Stomach smooth muscle (tissue), 2 donors: ENCODE measurements around the gene ANKRD18A.
"Not testable (repeated sequence)": the region's sequence is repeated elsewhere in the genome, so short reads cannot be mapped to it uniquely, and the experiment has no call there.

Source experiments
- H3K27ac ChIP-seq: one replicate; pipeline ENCODE4 v1.7.0; 2013; ENCODE audit warnings: mild to moderate bottlenecking, low read length, inconsistent platforms
- H3K27me3 ChIP-seq, 2 donors: one replicate each; pipeline ENCODE4 v1.7.0; 2013; ENCODE audit warnings: low read length in 2 of 2; ENCODE audit not compliant: insufficient read depth in 2 of 2, control insufficient read depth in 1 of 2
- H3K36me3 ChIP-seq, 2 donors: one replicate each; pipeline ENCODE4 v1.7.0; 2013; ENCODE audit warnings: low read length in 2 of 2; ENCODE audit not compliant: control insufficient read depth in 2 of 2, insufficient read depth in 2 of 2
- H3K4me1 ChIP-seq: one replicate; pipeline ENCODE4 v1.7.0; 2013; ENCODE audit warnings: low read length; ENCODE audit not compliant: control insufficient read depth, insufficient read depth
- H3K4me3 ChIP-seq, 2 donors: one replicate each; pipeline ENCODE4 v1.7.0; 2013; ENCODE audit warnings: low read length in 2 of 2
- H3K9ac ChIP-seq, 2 donors: one replicate each; pipeline ENCODE4 v1.7.0; 2013; ENCODE audit warnings: low read length in 2 of 2, mild to moderate bottlenecking in 1 of 2
- H3K9me3 ChIP-seq, 2 donors: one replicate each; pipeline ENCODE4 v1.7.0; 2013; ENCODE audit warnings: low read length in 2 of 2; ENCODE audit not compliant: control insufficient read depth in 2 of 2
- donor health status: healthy.
- donor health status: Pancreatic carcinoma.

The ANKRD18A gene

GRCh38 chr9:38566048-38566447 is 54.3 kb downstream of the ANKRD18A start:
- H3K36me3 ChIP-seq, H3K9me3 ChIP-seq, H3K4me3 ChIP-seq, H3K4me1 ChIP-seq, H3K27ac ChIP-seq, H3K9ac ChIP-seq, H3K27me3 ChIP-seq: not testable (repeated sequence)

- not testable (repeated sequence) for H3K27ac ChIP-seq, H3K9me3 ChIP-seq, H3K4me3 ChIP-seq
Measured at GRCh38 chr9:38565178-38565577, 55.2 kb downstream of the ANKRD18A start.

GRCh38 chr9:38563911-38564310 is 56.5 kb downstream of the ANKRD18A start:
- not testable (repeated sequence) for H3K9me3 ChIP-seq, H3K27ac ChIP-seq, H3K4me3 ChIP-seq, H3K4me1 ChIP-seq, H3K9ac ChIP-seq, H3K27me3 ChIP-seq, H3K36me3 ChIP-seq

More at GRCh38 chr9:38565178-38565577, 55.2 kb downstream of the ANKRD18A start:
- H3K36me3 ChIP-seq, H3K4me1 ChIP-seq, H3K27me3 ChIP-seq, H3K9ac ChIP-seq: not testable (repeated sequence)

GRCh38 chr9:38561134-38561533 is 59.3 kb downstream of the ANKRD18A start:
- H3K4me1 ChIP-seq, H3K27me3 ChIP-seq, H3K9ac ChIP-seq, H3K36me3 ChIP-seq, H3K9me3 ChIP-seq, H3K4me3 ChIP-seq, H3K27ac ChIP-seq: not testable (repeated sequence)

GRCh38 chr9:38559172-38559571 is 61.2 kb downstream of the ANKRD18A start:
- not testable (repeated sequence) for H3K4me3 ChIP-seq, H3K27me3 ChIP-seq, H3K27ac ChIP-seq, H3K9me3 ChIP-seq, H3K4me1 ChIP-seq, H3K9ac ChIP-seq, H3K36me3 ChIP-seq

GRCh38 chr9:38557746-38558145 is 62.6 kb downstream of the ANKRD18A start:
- H3K27me3 ChIP-seq, H3K27ac ChIP-seq, H3K4me3 ChIP-seq, H3K36me3 ChIP-seq, H3K9me3 ChIP-seq, H3K4me1 ChIP-seq, H3K9ac ChIP-seq: not testable (repeated sequence)

GRCh38 chr9:38554966-38555365 is 65.4 kb downstream of the ANKRD18A start:
- not testable (repeated sequence) for H3K9ac ChIP-seq, H3K4me1 ChIP-seq, H3K9me3 ChIP-seq, H3K36me3 ChIP-seq, H3K27ac ChIP-seq, H3K27me3 ChIP-seq, H3K4me3 ChIP-seq

GRCh38 chr9:38553019-38553418 is 67.4 kb downstream of the ANKRD18A start:
- not testable (repeated sequence) for H3K27me3 ChIP-seq, H3K4me3 ChIP-seq, H3K27ac ChIP-seq, H3K9me3 ChIP-seq, H3K4me1 ChIP-seq, H3K36me3 ChIP-seq, H3K9ac ChIP-seq

- H3K9me3 ChIP-seq, H3K27me3 ChIP-seq, H3K9ac ChIP-seq, H3K36me3 ChIP-seq, H3K4me1 ChIP-seq, H3K4me3 ChIP-seq, H3K27ac ChIP-seq: not testable (repeated sequence)
Measured at GRCh38 chr9:38546497-38547163, 73.8 kb downstream of the ANKRD18A start.

GRCh38 chr9:38540535-38540934 is 79.9 kb downstream of the ANKRD18A start:
- not testable (repeated sequence) for H3K4me3 ChIP-seq, H3K4me1 ChIP-seq, H3K9ac ChIP-seq, H3K27me3 ChIP-seq, H3K9me3 ChIP-seq, H3K27ac ChIP-seq, H3K36me3 ChIP-seq

- Histone ChIP-seq H3K9me3 (no peaks in the 10 kb centered on the region), H3K27me3 (no peaks in the 10 kb centered on the region), H3K36me3 (no peaks in the 10 kb centered on the region), H3K4me1 (no peaks in the 10 kb centered on the region), H3K9ac (no peak overlapping the region), H3K4me3 (no peak overlapping the region), H3K27ac (no peak overlapping the region)
Measured at GRCh38 chr9:38529317-38529716, 91.1 kb downstream of the ANKRD18A start.
